ENCODE results near the gene TXNDC9.
"Not testable (repeated sequence)": the region's sequence is repeated elsewhere in the genome, so short reads cannot be mapped to it uniquely, and the experiment has no call there.

The TXNDC9 gene

DNA sequence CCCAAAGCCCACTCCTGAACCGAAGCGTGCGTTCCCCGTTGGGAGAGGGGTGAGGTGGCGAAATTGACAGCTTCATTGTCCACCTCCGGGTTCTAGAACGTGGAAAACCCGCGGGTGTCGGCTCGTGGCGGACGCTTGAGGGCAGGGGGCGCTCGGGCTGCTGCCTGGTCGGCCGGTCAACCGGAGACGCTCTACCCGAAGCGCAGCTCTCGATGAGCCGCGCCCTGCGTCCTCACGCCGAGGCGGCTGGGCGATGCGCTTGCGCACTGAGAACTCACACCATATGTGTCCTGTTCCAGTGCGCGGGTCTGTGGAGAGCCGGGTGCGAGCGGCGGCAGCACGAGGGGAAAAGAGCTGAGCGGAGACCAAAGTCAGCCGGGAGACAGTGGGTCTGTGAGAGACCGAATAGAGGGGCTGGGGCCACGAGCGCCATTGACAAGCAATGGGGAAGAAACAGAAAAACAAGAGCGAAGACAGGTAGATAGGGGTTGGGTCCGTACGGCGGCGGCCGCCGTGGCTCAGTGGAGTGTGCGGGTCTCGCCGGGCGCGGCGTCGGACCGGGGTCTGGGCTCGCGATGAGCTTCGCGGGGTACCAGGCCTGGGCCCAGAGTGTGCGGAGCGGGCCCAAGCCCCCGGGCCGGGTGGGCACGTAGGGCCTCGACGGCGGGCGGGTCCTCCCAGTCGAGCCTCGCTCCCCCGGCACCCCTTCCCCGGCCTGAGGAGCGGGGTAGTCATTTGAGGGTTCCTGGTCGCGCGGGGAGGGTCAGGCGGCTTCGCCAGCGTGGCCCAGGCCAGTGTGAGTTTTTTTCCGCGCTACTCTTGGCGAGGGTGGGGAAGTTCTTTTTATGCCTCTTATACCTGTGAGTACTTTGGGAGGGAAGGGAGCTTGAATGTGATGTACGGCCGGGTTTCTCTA is 1.2 kb upstream of the TXNDC9 start, which contains the start of gene EIF5B:
TSS of gene EIF5B (plus strand) at position 277 of the 916 bp plus-strand sequence. CDS start at position 443, 166 bp downstream.
- Histone ChIP-seq H3K79me2 (peaks cover 26% of the 10 kb centered on the region), H3K27me3 (ENCODE audit: control insufficient read depth, insufficient read depth, low read length) (no peaks in the 10 kb centered on the region), H3K27ac (peak within 1 kb of the TSS; percentile 73), H3K9me3 (ENCODE audit: control insufficient read depth, low read length) (no peaks in the 10 kb centered on the region), H3K9ac (peak within 1 kb of the TSS; percentile 67), H2AFZ (peak within 1 kb of the TSS; percentile 93), H3K4me2 (ENCODE audit: low read length) (peak within 1 kb of the TSS; percentile 81), H3K4me3 (ENCODE audit: low read depth, low read length) (peak within 1 kb of the TSS; percentile 99), H3K4me1 (peaks cover 6% of the 10 kb centered on the region), H3K36me3 (ENCODE audit: control insufficient read depth, insufficient read depth, low read length) (no peaks in the 10 kb centered on the region)
- peak; percentile 79 for TF ChIP-seq CTCF (IDR thresholded peaks at IDR 0.05)

DNA sequence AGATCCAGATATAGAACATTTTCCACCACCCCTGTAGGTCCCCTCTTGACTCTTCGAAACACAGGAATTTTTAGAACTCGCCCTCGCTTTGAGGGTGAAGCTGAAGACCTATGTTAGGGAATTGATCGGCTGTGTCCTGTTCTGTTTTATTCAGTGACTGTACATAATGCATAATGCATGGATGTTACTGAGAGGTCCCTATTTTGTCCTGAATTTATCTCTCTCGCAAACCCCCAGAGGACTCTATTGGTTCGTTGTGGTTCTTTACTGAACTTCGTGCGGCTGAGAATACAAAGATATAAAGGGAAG is 625 bp upstream of the TXNDC9 start:
- Histone ChIP-seq H3K4me1 (peaks cover 6% of the 10 kb centered on the region), H3K4me3 (ENCODE audit: low read depth, low read length) (peak overlapping the region; percentile 99), H3K4me2 (ENCODE audit: low read length) (peak overlapping the region; percentile 81), H3K79me2 (peaks cover 26% of the 10 kb centered on the region), H3K9me3 (ENCODE audit: control insufficient read depth, low read length) (no peaks in the 10 kb centered on the region), H3K27me3 (ENCODE audit: control insufficient read depth, insufficient read depth, low read length) (no peaks in the 10 kb centered on the region), H3K36me3 (ENCODE audit: control insufficient read depth, insufficient read depth, low read length) (no peaks in the 10 kb centered on the region), H2AFZ (peak overlapping the region; percentile 93), H3K9ac (no peak overlapping the region), H3K27ac (peak overlapping the region; percentile 73)
- no peak for TF ChIP-seq CTCF (IDR thresholded peaks at IDR 0.05)

DNA sequence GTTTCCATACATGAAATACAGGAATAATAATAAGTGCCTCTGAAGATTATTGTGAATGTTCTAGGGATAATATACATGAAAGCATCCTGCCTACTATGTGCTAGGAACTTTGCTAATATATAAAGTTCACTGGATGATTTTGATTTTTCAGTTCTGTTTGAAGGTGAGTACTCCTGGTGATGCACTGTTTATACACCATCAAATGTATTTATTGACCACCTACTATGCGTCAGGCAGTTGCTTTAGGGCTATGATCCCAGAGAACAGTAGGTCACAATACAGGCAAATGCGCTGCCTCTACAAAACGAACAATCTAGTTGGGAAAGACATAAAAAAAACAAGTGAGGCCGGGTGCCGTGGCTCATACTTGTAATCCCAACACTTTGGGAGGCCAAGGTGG is 10.7 kb downstream of the TXNDC9 start:
- H3K36me3 ChIP-seq (ENCODE audit: control insufficient read depth, insufficient read depth, low read length), result no peaks in the 10 kb centered on the region
- no peak overlapping the region for H2AFZ ChIP-seq
- H3K9ac ChIP-seq, result no peak overlapping the region
- H3K4me1 ChIP-seq, result no peaks in the 10 kb centered on the region
- no peaks in the 10 kb centered on the region for H3K9me3 ChIP-seq (ENCODE audit: control insufficient read depth, low read length)
- no peak overlapping the region for H3K4me3 ChIP-seq (ENCODE audit: low read depth, low read length)
- no peak overlapping the region for H3K27ac ChIP-seq
- peaks cover 6% of the 10 kb centered on the region for H3K79me2 ChIP-seq
- no peak overlapping the region for H3K4me2 ChIP-seq (ENCODE audit: low read length)
- H3K27me3 ChIP-seq (ENCODE audit: control insufficient read depth, insufficient read depth, low read length), result no peaks in the 10 kb centered on the region
- no peak for TF ChIP-seq CTCF (IDR thresholded peaks at IDR 0.05)

GRCh38 chr2:99317873-99318200 is 18.3 kb downstream of the TXNDC9 start:
- not testable (repeated sequence) for H3K27ac ChIP-seq; H3K4me2 ChIP-seq (ENCODE audit: low read length); H3K4me1 ChIP-seq; H3K36me3 ChIP-seq (ENCODE audit: control insufficient read depth, insufficient read depth, low read length); H2AFZ ChIP-seq; H3K79me2 ChIP-seq; H3K27me3 ChIP-seq (ENCODE audit: control insufficient read depth, insufficient read depth, low read length); H3K4me3 ChIP-seq (ENCODE audit: low read depth, low read length); H3K9ac ChIP-seq; H3K9me3 ChIP-seq (ENCODE audit: control insufficient read depth, low read length)

GRCh38 chr2:99317161-99317872 is 18.8 kb downstream of the TXNDC9 start:
- Histone ChIP-seq H3K9me3 (ENCODE audit: control insufficient read depth, low read length) (no peaks in the 10 kb centered on the region), H3K79me2 (no peaks in the 10 kb centered on the region), H2AFZ (no peak overlapping the region), H3K4me3 (ENCODE audit: low read depth, low read length) (no peak overlapping the region), H3K36me3 (ENCODE audit: control insufficient read depth, insufficient read depth, low read length) (no peaks in the 10 kb centered on the region), H3K4me2 (ENCODE audit: low read length) (no peak overlapping the region), H3K27me3 (ENCODE audit: control insufficient read depth, insufficient read depth, low read length) (no peaks in the 10 kb centered on the region), H3K4me1 (no peaks in the 10 kb centered on the region), H3K9ac (no peak overlapping the region), H3K27ac (no peak overlapping the region)
- no peak for TF ChIP-seq CTCF (IDR thresholded peaks at IDR 0.05)

- not testable (repeated sequence) for H3K4me2 ChIP-seq (ENCODE audit: low read length); H3K4me1 ChIP-seq; H3K79me2 ChIP-seq; H3K36me3 ChIP-seq (ENCODE audit: control insufficient read depth, insufficient read depth, low read length); H3K27ac ChIP-seq; H3K4me3 ChIP-seq (ENCODE audit: low read depth, low read length); H2AFZ ChIP-seq; H3K9me3 ChIP-seq (ENCODE audit: control insufficient read depth, low read length); H3K27me3 ChIP-seq (ENCODE audit: control insufficient read depth, insufficient read depth, low read length); H3K9ac ChIP-seq
Observed at GRCh38 chr2:99301097-99301496, 35.0 kb downstream of the TXNDC9 start, which contains the start of gene LYG1. Gene LYG1 (minus strand): TSS chr2:99301197. CDS start chr2:99295670, 5,527 bp downstream.

All from parathyroid adenoma (tissue), 2 donors.